ENCODE measurements around the gene TSPAN4.
A peak's percentile ranks its signal among the peaks of the same experiment; 100 is the strongest.

Gene TSPAN4

DNA sequence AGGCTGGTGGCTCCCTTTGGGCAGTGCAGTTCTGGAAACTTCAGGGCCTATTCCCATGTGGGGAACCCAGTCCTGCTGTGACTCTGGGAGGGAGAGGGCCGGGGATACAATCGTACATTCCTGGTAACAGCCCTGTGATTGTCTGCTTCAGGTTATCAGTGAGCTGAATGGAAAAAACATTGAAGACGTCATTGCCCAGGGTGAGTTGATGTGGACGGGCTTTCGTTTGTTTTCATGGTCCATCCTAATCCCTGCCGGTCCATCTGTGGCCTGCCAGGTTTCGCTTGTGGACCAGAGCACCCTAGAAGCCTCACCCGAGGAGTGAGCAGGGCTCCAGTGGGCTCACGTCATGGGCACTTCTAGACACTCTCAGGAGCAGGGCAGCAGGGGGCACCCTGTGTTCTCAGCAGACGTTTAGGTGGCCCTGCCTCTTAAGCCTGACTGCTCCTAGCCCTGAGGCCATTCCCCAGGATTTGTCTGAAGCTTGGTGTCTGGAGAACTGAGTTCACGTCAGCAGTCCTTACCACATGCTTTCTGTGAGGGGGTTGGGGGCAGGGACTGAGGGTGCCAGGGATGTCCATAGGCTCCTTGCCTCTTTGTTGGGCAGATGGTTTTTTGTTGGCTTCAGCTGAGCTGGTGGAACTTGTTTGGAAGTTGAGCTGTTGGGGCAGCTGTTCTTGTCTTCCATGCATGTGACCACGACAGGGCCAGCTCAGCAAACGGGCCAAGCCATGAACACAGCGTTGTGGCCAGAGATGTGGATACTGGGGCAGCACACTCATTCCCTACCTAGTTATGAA lies 31.0 kb upstream of the TSPAN4 start:
- peak overlapping the region; percentile 87 to 90 (median 87) for H3K4me3 Mint-ChIP-seq
- H3K4me1 Mint-ChIP-seq: peaks cover 20% of the 10 kb centered on the region
- no peak for TF ChIP-seq CTCF (IDR thresholded peaks at IDR 0.05; ENCODE audit: unreplicated experiment in 3 of 3)
- H3K27ac Mint-ChIP-seq: peak overlapping the region in 1 of 3 experiments; percentile 70
- H3K27me3 Mint-ChIP-seq (ENCODE audit: low read depth): peaks cover 3% of the 10 kb centered on the region
- peaks cover 22% of the 10 kb centered on the region for H3K36me3 Mint-ChIP-seq (ENCODE audit: low read depth)
- no peaks in the 10 kb centered on the region for H3K9me3 Mint-ChIP-seq

GRCh38 chr11:812390-812789 lies 30.3 kb upstream of the TSPAN4 start:
- Mint-ChIP-seq H3K27me3 (ENCODE audit: low read depth) (peaks cover 3% of the 10 kb centered on the region), H3K36me3 (ENCODE audit: low read depth) (peaks cover 22% of the 10 kb centered on the region), H3K27ac (no peak overlapping the region), H3K4me3 (peak overlapping the region; percentile 87 to 90 (median 87)), H3K9me3 (no peaks in the 10 kb centered on the region), H3K4me1 (peaks cover 20% of the 10 kb centered on the region)
- TF ChIP-seq CTCF (IDR thresholded peaks at IDR 0.05; ENCODE audit: unreplicated experiment in 3 of 3): no peak

GRCh38 chr11:813072-813455 lies 29.6 kb upstream of the TSPAN4 start:
- Mint-ChIP-seq H3K4me1 (peaks cover 15% of the 10 kb centered on the region), H3K9me3 (no peaks in the 10 kb centered on the region), H3K36me3 (ENCODE audit: low read depth) (peaks cover 22% of the 10 kb centered on the region), H3K4me3 (peak overlapping the region in 2 of 3 experiments; percentile 87), H3K27me3 (ENCODE audit: low read depth) (peaks cover 4% of the 10 kb centered on the region), H3K27ac (no peak overlapping the region)
- TF ChIP-seq CTCF (IDR thresholded peaks at IDR 0.05; ENCODE audit: unreplicated experiment in 3 of 3): no peak

DNA sequence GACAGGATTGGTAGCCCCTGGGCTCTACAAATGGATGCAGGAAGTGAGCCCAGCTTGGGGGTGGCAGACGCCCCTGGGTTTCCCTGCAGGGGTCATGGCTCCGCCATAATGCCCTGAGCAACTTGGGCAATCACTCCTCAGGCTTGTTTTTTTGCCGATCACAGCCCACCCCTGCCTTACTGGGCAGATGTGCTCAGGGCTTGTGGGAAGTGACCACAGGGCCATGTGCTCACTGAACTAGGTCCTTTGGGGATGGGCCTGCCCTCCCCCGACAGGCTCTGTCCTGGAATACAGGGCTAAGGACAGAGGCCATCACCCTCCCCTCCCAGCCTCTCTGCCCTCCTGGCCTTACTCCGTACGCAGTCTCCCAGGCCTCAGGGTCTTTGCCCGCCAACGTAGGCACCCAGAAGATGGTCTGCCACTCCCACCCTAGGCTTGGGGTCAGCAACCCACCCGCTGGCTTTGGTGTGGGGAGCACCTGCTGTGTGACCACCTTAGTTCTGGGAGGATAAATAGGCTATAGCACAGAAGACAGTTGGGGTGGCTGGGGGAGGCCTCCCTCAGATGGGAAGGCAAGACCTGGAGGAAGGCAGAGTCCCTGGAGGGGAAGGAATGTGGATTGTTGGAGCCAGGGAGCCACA lies 29.1 kb upstream of the TSPAN4 start:
- Mint-ChIP-seq H3K4me3 (peak overlapping the region; percentile 15 to 53 (median 36)), H3K27ac (no peak overlapping the region), H3K4me1 (peaks cover 17% of the 10 kb centered on the region), H3K9me3 (no peaks in the 10 kb centered on the region), H3K27me3 (ENCODE audit: low read depth) (peaks cover 5% of the 10 kb centered on the region), H3K36me3 (ENCODE audit: low read depth) (peaks cover 22% of the 10 kb centered on the region)
- no peak for TF ChIP-seq CTCF (IDR thresholded peaks at IDR 0.05; ENCODE audit: unreplicated experiment in 3 of 3)

- peaks cover 21% of the 10 kb centered on the region for H3K36me3 Mint-ChIP-seq (ENCODE audit: low read depth)
- peaks cover 5% of the 10 kb centered on the region for H3K27me3 Mint-ChIP-seq (ENCODE audit: low read depth)
- peaks cover 13% of the 10 kb centered on the region for H3K4me1 Mint-ChIP-seq
- no peak for TF ChIP-seq CTCF (IDR thresholded peaks at IDR 0.05; ENCODE audit: unreplicated experiment in 3 of 3)
- H3K4me3 Mint-ChIP-seq: peak overlapping the region in 2 of 3 experiments; percentile 18 to 65
- H3K27ac Mint-ChIP-seq: no peak overlapping the region
- no peaks in the 10 kb centered on the region for H3K9me3 Mint-ChIP-seq
These were observed 26.8 kb upstream of the TSPAN4 start for GRCh38 chr11:815675-816432.

Measured in nephron (organoid).